Inflammatory macrophage treated with lipopolysaccharide for 1 hour (primary cell): ENCODE results near the gene LAMA2.

Source experiments
- DNase-seq, 2 donors: peaks; one replicate each; pipeline ENCODE4 v3.0.0-alpha.2; 2020 to 2022

The LAMA2 gene

DNA sequence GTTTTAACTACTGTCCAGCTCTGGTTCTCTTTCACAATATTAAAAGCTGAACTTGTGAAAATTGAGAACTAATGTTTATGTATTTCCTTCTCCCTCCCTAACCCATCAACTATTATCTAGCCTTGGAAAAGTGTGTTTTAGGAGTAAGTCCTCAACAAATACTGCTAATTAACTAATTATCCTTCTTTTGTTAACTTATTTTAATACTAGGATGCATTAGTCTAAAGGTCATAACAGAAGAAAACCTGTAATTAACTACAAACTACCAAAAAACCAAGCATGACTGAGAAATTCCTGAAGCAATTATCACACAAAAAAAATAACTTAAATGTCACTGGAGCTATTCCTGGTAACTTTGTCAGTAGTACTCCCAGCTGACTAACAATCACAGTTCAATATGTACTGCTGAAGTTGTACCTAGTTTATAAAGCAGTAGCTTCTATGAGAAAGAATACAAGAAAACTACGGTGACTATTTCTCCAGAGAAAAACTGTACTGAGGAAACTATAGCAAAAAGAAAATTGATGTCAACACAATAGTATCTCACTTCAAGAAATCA lies 301.9 kb downstream of the LAMA2 start:
- DNase-seq = no peak

DNA sequence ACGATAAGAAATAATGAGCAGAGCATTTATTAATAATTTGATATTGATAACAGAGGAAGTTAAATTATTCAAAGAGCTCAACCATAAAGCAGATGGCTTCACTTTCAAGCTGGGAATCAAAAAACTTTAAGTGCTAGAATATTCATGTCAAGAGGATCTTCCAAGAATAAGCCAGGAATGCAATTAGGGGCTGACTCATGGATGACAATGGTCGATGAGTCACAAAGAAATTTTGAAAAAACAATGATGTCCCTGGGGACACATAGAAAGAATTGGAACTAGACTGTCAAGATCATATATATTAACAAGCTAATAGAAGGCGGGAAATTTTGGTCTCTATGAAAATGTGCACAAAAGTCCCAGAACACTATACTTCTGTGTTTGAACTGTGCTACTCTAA lies 304.1 kb downstream of the LAMA2 start:
- no peak for DNase-seq

DNA sequence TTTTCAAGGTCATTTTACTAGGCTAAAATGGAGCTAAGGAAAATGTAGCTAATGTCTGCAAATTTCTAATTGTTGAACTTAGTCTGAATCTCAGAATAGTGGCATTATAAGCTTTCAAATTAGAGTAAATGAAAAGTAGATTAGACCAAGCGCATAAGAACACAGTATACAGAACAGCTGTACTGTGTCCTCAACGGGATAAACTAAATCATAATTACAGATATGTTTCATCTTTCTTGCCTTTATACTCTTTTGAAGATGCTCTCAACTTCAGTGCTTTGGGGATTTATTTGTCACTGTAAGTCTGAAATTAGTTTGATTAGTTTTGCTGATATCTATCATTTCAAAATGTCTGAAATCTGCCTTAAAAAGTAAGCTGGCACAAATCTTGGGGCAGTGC lies 305.4 kb downstream of the LAMA2 start:
- DNase-seq = no peak

DNA sequence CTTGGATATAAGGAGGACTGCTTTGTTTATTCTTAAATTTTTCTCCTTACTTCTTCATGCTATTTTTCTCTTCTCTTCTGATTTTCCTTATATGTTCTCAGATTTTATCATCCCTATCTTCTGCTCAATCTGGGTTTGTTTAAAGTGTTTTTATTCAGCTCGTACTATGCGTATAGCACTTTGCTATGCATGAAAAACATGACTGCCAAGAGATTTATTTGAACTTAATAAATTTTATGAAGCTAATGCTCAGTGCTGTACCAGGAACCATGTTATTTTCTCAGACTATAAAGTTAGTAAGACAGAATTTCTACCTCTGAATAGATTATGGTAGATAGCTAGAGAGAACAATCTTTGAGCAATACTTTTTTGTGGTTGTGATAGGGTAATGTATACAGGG lies 305.9 kb downstream of the LAMA2 start:
- DNase-seq = no peak

DNA sequence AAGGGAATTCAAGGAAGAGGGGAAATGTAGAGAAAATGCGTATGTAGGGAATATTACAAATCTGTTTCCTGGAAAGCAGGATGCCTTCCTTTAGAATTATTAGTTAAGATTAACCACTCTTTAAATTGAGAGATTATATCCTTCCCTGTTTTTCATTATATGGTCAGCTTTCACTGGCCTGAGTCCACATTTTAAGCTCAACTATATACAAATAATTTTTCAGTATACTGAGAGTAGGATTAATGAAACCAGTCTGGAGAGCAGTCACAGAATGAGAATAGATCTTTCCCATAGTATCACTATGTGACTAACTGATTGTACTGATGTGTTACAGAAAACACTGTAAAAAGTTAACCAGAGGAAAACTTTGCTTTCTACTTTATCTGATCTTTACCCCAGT lies 306.3 kb downstream of the LAMA2 start:
- no peak for DNase-seq

DNA sequence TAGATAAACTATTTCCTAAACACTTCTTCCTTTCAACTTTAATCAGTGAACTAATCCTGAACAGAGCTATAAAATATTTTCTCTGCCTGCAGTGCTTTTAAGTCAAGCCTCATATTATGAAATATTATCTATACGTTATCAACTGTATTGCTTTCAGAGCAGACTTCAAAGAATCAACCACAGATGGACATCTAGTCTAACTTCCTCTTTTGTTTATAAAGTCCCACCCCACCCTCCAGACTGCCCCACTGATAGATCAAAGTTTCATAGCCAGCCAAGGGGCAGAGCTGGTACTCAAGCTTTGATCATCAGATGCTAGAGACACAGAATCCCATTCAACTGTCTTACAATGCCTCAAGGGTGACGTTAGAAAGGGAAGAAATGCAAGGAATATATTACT lies 308.3 kb downstream of the LAMA2 start:
- no peak for DNase-seq

DNA sequence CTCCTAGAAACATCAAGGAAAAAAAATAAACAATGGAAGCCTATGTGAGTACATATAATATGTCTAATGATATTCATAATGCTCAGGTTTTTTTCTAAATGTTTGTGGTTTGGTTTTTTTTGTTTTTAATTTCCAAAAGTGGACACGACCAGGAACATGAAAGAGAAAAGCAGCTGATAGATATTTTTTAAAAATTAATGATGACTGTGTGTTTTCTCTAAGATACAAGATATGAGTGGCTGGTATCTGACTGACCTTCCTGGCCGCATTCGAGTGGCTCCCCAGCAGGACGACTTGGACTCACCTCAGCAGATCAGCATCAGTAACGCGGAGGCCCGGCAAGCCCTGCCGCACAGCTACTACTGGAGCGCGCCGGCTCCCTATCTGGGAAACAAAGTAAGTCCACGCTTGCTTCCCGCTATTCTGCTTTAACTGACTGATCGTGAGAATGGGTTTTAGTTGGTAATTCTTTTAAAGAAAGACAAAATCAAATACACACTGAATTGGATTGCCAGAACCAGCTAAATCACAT lies 309.6 kb downstream of the LAMA2 start:
- no peak for DNase-seq

DNA sequence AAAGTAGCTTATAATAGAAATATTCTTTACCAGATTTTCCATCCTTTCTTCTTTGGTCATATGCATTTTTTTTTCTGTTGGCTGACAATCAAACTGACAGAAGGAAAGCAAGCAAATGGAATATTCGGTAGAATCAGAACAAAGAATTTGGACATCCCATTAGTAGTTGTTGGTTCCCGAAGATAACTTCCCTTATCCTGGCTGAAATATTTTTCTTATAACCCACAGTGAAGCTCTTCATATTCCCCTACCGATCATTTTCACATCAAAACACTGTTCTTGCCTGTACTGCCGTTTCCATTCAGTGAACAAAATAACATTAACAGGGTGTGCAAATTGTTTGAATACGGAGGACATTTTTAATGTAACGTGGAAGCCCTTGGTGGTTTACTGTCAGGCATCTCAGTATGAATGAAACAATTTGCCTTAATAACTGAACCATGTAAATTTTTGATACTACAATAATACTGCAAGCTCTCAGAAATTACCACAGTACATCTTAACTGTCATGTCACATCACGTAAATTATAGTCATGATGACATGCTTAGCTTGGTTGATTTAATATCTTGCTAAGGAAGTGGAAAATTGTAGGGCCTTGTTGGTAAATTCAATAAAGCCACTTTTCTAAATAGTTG lies 311.5 kb downstream of the LAMA2 start:
- DNase-seq = no peak

DNA sequence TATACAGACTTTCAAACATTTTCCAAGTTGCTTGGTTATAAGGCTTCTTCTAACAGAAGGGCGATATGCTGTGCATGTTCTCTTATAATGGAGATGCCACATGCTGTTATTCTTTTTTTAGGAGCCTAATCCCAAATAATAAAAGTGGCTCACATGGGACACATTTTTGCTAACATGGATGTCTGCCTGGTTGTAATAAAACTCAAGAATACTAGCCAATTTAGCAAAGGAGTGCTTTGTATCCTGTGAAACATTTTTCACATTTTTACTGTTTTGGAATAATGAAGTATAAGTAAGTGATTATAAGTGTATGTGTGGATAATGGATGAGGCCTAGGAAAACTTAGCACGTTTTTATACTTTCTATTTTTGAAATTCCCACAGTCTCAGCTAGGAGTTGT lies 312.2 kb downstream of the LAMA2 start:
- DNase-seq = no peak

DNA sequence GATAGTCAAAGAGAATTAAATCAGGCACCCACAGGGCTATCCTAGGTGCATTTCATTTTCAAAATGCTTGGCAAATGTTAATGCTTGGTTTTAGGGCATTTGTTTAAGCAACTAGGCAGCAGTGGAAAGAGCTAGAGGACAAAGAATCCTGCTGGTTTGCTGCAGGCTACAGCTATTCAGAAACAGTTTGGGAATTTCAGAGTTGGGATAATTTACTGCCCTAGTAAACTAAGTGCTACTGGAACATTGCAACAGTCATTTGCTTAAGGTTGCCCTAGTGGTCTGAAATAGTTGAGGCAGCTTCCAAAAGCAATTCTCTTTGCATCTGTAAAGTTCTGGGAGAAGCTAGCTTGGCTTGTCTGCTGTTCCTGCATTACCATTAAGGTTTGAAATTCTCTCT lies 312.7 kb downstream of the LAMA2 start:
- no peak for DNase-seq

DNA sequence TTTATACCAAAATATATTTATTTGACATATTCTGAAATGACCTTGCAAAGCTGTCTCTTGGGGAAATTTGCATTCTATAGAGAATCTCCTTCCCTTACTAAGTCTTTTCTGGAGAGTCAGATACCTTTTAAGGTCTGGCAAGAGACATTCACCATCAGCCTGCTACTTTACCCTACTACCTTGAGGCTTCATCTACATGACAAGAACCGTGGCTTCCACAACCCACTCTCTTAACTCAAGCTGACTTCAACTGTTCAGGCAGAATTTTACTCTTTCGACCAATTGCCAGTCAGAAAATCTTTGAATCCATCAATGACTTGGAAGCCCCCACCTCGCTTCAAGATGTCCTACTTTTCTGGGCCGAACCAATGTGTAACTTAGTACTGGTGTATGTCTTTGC lies 314.2 kb downstream of the LAMA2 start:
- DNase-seq = no peak

DNA sequence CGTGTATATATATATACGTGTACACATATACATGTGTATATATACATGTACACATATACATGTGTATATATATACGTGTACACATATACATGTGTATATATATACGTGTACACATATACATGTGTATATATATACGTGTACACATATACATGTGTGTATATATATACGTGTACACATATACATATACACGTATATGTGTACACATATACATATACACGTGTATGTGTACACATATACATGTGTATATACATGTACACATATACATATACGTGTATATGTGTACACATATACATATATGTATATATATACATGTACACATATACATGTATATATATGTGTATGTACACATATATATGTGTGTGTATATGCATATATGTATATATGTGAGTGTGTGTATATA lies 317.2 kb downstream of the LAMA2 start:
- no peak for DNase-seq

DNA sequence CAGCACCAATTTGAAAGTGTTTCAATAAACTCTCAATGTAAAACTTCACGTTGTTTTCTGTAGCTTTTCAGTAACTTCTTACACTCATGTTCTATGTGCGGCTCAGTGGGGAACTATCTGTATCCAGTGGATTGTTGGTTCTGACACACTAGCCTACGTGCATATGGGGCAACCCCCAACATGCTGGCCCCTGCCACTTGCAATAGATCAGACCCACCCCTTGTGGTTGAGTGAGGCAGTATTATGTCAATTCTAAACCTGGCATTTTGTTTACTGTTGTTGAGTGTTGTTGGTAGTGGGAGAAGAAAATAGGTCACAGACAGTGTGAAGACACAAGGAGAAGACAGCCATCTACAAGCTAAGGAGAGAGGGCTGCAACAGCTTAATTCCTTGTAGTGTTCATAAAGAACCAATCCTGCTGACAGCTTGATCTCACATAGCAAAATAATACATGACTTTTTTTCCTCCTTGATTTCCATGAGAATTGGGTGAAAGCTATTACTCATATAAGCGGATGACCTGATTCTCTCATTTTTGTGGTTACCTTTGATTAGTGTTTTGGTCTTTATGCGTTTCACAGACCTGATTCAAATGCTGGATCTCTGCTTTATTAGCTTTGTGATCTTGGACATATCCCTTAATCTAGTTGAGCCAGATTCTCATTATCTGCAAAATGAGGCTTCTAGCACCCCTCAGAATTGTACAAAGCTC lies 320.4 kb downstream of the LAMA2 start:
- no peak for DNase-seq

DNA sequence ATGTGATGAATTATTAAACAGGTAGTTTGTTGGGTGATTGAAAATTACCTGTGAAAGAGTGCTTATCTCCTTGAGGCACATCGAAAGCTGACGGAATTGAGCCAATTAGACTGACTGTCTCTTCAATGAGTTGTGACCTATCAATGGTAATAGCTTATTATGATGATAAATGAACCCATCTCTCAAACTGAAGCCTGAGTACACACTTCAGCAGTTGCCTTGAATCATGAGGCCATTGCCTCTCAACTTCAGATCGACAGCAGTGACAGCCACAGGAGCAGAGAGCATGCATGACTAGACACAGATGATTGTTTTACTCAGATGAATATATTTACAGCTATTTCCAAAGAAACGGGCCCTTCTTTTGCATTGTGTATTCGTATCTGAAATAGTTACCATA lies 323.9 kb downstream of the LAMA2 start:
- no peak for DNase-seq

DNA sequence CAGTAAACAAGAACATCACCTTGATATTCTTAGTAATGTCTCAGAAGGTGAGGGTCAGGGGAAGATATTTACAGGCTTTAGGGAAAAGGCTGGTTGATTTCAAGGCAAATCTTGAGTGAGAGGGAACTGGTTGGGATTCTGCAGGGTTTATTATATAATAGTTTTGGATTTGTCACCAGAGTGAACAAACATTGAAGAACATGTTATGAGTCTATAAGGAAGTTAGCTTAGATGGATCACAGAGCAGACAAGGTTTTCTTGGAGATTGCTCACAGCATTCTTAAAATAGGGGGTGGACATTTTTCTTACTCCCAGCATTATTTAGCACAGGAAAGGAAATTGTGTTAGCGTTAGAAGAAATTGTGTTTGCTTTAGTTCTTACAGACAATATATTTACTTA lies 324.9 kb downstream of the LAMA2 start:
- no peak for DNase-seq

DNA sequence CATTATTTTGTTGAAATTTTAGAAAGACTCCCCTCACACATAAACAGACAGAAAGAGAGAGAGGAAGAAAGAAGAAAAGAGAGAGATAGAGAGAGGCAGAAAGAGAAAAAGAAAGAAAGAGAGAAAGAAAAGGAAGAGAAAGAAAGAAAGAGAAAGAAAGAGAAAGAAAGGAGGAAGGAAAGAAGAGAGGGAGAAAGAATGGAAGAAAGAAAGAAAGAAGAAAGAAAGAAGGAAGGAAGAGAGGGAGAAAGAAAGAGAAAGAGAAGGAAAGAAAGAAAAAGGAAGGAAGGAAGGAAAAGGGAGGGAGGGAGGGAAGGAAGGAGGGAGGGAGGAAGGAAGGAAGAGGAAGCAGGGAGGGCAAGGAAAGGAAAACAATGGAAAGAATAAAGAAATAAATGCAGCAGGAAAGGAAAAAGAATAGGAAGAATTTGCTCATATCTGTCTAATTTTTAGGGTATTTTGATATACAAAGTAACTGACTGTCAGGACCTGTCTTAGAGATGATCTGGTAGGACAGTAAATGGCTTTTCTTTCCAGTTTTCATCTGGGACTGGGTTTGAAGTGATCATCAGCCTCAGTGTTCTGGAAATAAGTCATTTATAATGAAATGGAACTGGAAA lies 325.6 kb downstream of the LAMA2 start:
- no peak for DNase-seq

DNA sequence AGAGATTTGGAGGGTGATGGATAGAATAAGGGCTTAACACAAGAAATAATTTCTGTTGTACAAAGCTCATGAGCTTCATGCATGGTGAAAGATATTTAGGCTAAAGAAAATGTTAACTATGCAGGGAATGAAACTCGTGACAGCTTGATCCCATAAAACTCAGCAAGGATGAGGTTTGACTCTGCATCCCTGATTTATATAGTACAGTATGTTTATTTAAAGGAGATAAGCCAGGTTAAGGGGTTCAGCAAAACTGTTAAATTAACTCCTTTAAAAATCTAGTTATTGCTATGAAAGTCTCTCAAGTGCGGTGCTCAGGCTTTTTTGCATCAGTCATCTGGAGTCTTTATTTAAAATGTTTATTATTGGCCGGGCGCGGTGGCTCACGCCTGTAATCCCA lies 326.4 kb downstream of the LAMA2 start:
- no peak for DNase-seq

DNA sequence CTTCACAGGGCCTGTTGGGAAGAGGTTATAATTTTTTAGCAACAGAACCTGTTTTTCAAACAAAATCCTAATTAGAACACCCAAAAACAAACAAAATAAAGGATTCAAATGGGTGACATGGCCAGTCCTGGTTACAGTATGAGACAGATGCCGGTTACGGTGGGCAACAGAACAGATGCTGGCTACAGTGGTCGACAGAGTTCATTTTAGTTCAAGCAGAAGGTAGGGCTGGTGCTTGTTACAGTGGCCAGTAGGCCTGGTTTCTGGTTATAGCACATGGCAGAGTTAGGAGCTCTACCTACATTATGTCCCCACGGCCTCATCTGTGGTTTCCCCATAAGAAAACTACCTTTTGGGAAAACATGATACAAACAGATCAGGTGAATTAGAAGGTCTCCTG lies 327.7 kb downstream of the LAMA2 start:
- no peak for DNase-seq

DNA sequence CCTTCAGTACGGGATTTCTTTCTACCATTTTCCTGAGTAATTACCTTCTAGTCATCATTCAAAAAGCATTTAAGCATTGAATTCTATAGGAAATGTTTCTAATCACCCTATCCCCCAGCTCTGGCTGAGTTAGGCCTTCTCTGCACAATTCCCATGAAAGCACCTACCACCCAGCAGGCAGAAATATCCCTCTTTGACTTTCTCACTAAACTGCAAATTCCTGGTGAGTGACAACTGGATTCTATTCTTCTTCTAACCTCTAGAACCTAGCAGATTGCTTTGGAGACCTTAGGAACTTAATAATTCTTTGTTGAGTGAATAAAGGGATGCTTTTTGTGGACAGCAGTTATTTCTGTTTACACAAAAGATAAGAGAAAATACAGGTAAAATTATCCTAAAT lies 328.7 kb downstream of the LAMA2 start:
- DNase-seq = no peak

DNA sequence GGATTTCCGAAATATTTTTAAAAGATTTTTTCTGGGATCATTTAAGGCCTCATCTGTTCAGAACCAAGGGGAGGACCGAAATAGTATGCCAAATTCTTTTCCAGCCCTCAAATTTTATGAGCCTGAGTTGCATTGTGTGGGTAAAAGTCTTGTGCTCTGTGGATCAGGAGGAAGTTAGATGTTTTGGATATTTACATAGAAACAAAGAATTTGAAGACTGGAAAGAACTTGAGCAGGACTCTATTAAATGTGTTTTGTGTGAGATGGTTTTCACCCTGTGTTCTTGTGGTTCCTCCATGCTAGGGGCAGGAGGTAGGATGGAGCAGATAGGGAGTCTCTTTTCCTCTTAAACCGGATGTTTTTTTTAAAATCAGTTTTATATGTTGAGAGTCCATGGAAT lies 329.1 kb downstream of the LAMA2 start:
- no peak for DNase-seq

DNA sequence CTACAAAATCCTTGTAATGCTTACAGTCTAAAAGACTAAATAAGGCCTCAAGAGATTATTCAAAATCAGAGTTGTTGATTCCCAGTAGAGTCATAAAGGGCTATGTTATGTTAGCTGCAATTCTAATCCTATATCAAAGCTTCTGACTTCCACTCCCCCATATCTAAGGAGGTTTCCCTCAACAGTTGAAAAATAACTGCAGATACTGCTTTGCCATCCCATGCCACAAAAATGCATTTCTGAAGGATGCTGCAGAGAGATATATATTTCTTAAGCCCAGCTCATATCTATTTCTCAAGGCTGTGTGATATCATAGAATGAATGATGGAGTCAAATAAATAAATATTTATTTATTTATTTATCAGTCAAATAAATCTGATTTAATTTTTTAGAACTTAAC lies 332.3 kb downstream of the LAMA2 start:
- no peak for DNase-seq

DNA sequence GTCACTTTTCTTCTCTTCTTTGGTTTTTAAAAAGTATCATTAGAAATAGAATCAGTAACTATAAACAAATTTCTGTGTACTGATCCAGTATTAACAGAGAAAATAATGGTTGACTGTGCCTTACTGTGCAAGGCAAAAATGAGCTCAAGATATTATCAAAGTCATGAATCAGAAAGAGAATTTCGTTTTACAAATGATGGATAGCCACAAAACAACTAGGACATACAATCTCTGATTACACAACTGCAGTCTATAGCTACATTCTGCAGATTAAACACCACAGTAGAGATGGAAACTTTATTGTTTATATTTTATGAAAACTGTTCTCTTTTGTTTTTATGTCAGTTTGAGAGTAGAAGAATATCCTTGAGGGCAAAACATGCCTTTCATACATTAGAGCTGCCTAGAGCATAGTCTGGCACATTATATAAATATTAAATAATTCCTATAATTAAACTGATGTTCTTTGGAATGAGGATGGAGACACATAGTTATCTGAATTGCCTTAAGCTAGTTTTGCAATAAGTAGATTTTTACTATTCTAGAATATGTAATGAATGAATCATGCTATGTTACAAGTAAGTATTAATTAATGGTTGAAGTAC lies 333.1 kb downstream of the LAMA2 start:
- DNase-seq = no peak

DNA sequence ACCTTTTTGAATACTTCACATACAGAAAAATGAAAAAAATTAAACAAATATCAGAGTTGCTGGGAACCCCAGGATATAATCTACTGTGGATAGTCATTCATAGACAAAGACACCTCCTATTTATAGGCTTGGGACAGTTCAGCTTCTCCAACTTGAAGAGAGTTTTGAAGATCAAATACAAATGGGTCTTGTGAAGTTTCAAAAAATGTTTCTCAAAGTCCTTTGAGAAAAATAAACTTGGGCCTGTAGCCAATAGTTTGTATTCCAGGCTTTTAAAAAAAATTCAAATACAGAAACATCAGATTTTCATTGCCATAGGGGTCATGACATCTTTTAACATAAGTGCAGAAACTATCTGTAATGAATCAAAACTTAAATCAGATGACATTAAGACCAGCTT lies 334.8 kb downstream of the LAMA2 start:
- no peak for DNase-seq
